ENCODE results near the gene SERPINB13.

GRCh38 chr18:63603355-63603754 is 16.2 kb downstream of the SERPINB13 start:
- TF ChIP-seq CTCF (conservative IDR thresholded peaks at IDR 0.05; ENCODE audit: low read length) (no peak), EZH2phosphoT487 (IDR thresholded peaks at IDR 0.05; ENCODE audit: borderline replicate concordance) (no peak)

All from Loucy (cell line).